K562 (cell line): ENCODE measurements around the gene XPO4.

Source experiments
- CTCF ChIP-seq, 3 experiments: IDR thresholded peaks in 2 of 3; conservative IDR thresholded peaks in 1 of 3; 2 replicates each; pipeline ENCODE4 v1.5.1; 2011 to 2012; ENCODE audit warnings: low read length in 3 of 3, mild to moderate bottlenecking in 3 of 3, control low read depth in 2 of 3, improper control_type of control experiment in 1 of 3, inconsistent platforms in 1 of 3, low read depth in 1 of 3, mixed read lengths in 1 of 3, moderate library complexity in 1 of 3; ENCODE audit not compliant: insufficient read depth in 2 of 3
- DNMT1 ChIP-seq: fragments of 450-650 bp; IDR thresholded peaks from 2 replicates; pipeline ENCODE4 v1.6.1; 2016; ENCODE audit warnings: antibody characterized with exemption, mild to moderate bottlenecking
- EZH2 ChIP-seq: IDR thresholded peaks from 2 replicates; pipeline ENCODE4 v1.6.1; 2012; ENCODE audit warnings: low read depth, mild to moderate bottlenecking, inconsistent platforms, low read length, borderline replicate concordance
- GABPA ChIP-seq: fragments of 200-800 bp; sonication (Bioruptor generic); conservative IDR thresholded peaks from 2 replicates; pipeline ENCODE4 v1.6.1; 2016; ENCODE audit warnings: low read depth, missing genetic modification characterization, missing compliant biosample characterization
- GABPB1 ChIP-seq: sonication (generic); formaldehyde crosslinking; IDR thresholded peaks from 2 replicates; pipeline ENCODE4 v1.8.0; 2022; ENCODE audit warnings: mild to moderate bottlenecking, missing genetic modification reagents
- MYC ChIP-seq, 2 experiments: fragments of 250-450 bp in 1 of 2; sonication (Bioruptor Pico) in 1 of 2; IDR thresholded peaks; 2 replicates each; pipeline versions ENCODE4 v1.5.1 to v1.6.1; 2012 to 2021; ENCODE audit warnings: low read depth in 2 of 2, borderline replicate concordance in 1 of 2, improper control_type of control experiment in 1 of 2, low read length in 1 of 2, mild to moderate bottlenecking in 1 of 2, moderate library complexity in 1 of 2
- NBN ChIP-seq: fragments of 450-650 bp; IDR thresholded peaks from 2 replicates; pipeline ENCODE4 v1.6.1; 2016; ENCODE audit warnings: low read depth, mild to moderate bottlenecking
- NR1H2 ChIP-seq: sonication (generic); formaldehyde crosslinking; IDR thresholded peaks from 2 replicates; pipeline ENCODE4 v1.4.0; 2020; ENCODE audit warnings: mild to moderate bottlenecking, missing genetic modification reagents
- POLR2A ChIP-seq: fragments of 450-650 bp; conservative IDR thresholded peaks from 2 replicates; pipeline ENCODE4 v1.6.1; 2016
- POLR2AphosphoS2 ChIP-seq: IDR thresholded peaks from 2 replicates; pipeline ENCODE4 v1.6.1; 2012; ENCODE audit warnings: low read length, improper control_type of control experiment
- REST ChIP-seq, 2 experiments: fragments of 450-650 bp; formaldehyde crosslinking in 1 of 2; IDR thresholded peaks; 2 replicates each; pipeline versions ENCODE4 v1.4.0 to v1.6.1; 2014 to 2020; ENCODE audit warnings: mild to moderate bottlenecking in 2 of 2, borderline replicate concordance in 1 of 2, low read depth in 1 of 2
- SREBF2 ChIP-seq: sonication (generic); formaldehyde crosslinking; IDR thresholded peaks from 2 replicates; pipeline ENCODE4 v1.4.0; 2020; ENCODE audit warnings: mild to moderate bottlenecking, missing genetic modification reagents
- TBP ChIP-seq: optimal IDR thresholded peaks from 2 replicates; pipeline ENCODE3; 2011; ENCODE audit warnings: low read depth, low read length, improper control_type of control experiment
- ZZZ3 ChIP-seq: fragments of 450-650 bp; IDR thresholded peaks from 2 replicates; pipeline ENCODE4 v1.6.1; 2016; ENCODE audit warnings: antibody characterized with exemption, mild to moderate bottlenecking, moderate library complexity

GRCh38 chr13:20727856-20728255, 174.7 kb downstream of the XPO4 start:
- TF ChIP-seq DNMT1, result no peak
- no peak for TF ChIP-seq EZH2
- no peak for TF ChIP-seq TBP
- no peak for TF ChIP-seq CTCF (IDR thresholded peaks at IDR 0.05 in 2 of 3, conservative IDR thresholded peaks at IDR 0.05 in 1 of 3; ENCODE audit: insufficient read depth in 2 of 3, low read depth in 1 of 3, low read length in 3 of 3)
- TF ChIP-seq POLR2AphosphoS2, result no peak
- no peak for TF ChIP-seq GABPA (tag)
- no peak for TF ChIP-seq GABPB1
- TF ChIP-seq ZZZ3, result no peak
- no peak for TF ChIP-seq NBN
- TF ChIP-seq REST (IDR thresholded peaks at IDR 0.05; ENCODE audit: borderline replicate concordance), result no peak
- no peak for TF ChIP-seq REST (CRISPR knock-in tag; IDR thresholded peaks at IDR 0.05; ENCODE audit: low read depth)
- TF ChIP-seq MYC (IDR thresholded peaks at IDR 0.05; ENCODE audit: low read depth, low read length), result no peak
- no peak for TF ChIP-seq MYC (CRISPR knock-in tag; IDR thresholded peaks at IDR 0.05; ENCODE audit: borderline replicate concordance, low read depth)
- TF ChIP-seq SREBF2 (CRISPR knock-in tag), result no peak
- no peak for TF ChIP-seq POLR2A
- no peak for TF ChIP-seq NR1H2 (CRISPR knock-in tag)
